IPS-15b (cell line): ENCODE data around the gene SSX2.
"Not testable (repeated sequence)": the region's sequence is repeated elsewhere in the genome, so short reads cannot be mapped to it uniquely, and the experiment has no call there.

Experiments
- H3K27me3 ChIP-seq: one replicate; pipeline ENCODE4 v1.6.1; 2013; ENCODE audit warnings: low read length; ENCODE audit not compliant: control insufficient read depth, insufficient read depth
- H3K36me3 ChIP-seq: one replicate; pipeline ENCODE4 v1.6.1; 2013; ENCODE audit warnings: low read length; ENCODE audit not compliant: control insufficient read depth, insufficient read depth
- H3K4me1 ChIP-seq: one replicate; pipeline ENCODE4 v1.6.1; 2013; ENCODE audit warnings: mild to moderate bottlenecking, low read length; ENCODE audit not compliant: control insufficient read depth, insufficient read depth
- H3K4me3 ChIP-seq: one replicate; pipeline ENCODE4 v1.5.1; 2013; ENCODE audit warnings: low read depth, low read length
- H3K9ac ChIP-seq: one replicate; pipeline ENCODE4 v1.6.1; 2013; ENCODE audit warnings: low read depth, mild to moderate bottlenecking, low read length
- H3K9me3 ChIP-seq: one replicate; pipeline ENCODE4 v1.6.1; 2013; ENCODE audit warnings: mild to moderate bottlenecking, low read length; ENCODE audit not compliant: control insufficient read depth, insufficient read depth

The SSX2 gene

GRCh38 chrX:52707078-52707477 is at the start of gene SSX2:
SSX2 (minus strand) TSS chrX:52707178; CDS start chrX:52705749, 1,429 bp downstream.
- not testable (repeated sequence) for H3K36me3 ChIP-seq, H3K9ac ChIP-seq, H3K27me3 ChIP-seq, H3K4me3 ChIP-seq, H3K4me1 ChIP-seq, H3K9me3 ChIP-seq

GRCh38 chrX:52750952-52751351 is 44.0 kb upstream of the SSX2 start, which contains the start of gene SSX2B:
SSX2B (plus strand) TSS chrX:52751252; CDS start chrX:52752681, 1,429 bp downstream.
- not testable (repeated sequence) for H3K4me3 ChIP-seq, H3K9me3 ChIP-seq, H3K9ac ChIP-seq, H3K36me3 ChIP-seq, H3K4me1 ChIP-seq, H3K27me3 ChIP-seq

- not testable (repeated sequence) for H3K4me1 ChIP-seq, H3K36me3 ChIP-seq, H3K4me3 ChIP-seq, H3K9ac ChIP-seq, H3K9me3 ChIP-seq, H3K27me3 ChIP-seq
Observed at GRCh38 chrX:52692034-52692433, 14.9 kb downstream of the SSX2 start.

- H3K27me3 ChIP-seq, H3K36me3 ChIP-seq: not testable (repeated sequence)
Observed at GRCh38 chrX:52662218-52662617, 44.8 kb downstream of the SSX2 start.

GRCh38 chrX:52655475-52655874 is 51.5 kb downstream of the SSX2 start:
- not testable (repeated sequence) for H3K9ac ChIP-seq, H3K4me1 ChIP-seq, H3K36me3 ChIP-seq, H3K9me3 ChIP-seq, H3K4me3 ChIP-seq, H3K27me3 ChIP-seq

More at GRCh38 chrX:52662218-52662617, 44.8 kb downstream of the SSX2 start:
- H3K9me3 ChIP-seq, H3K4me1 ChIP-seq, H3K9ac ChIP-seq, H3K4me3 ChIP-seq: not testable (repeated sequence)

GRCh38 chrX:52654800-52655199 is 52.2 kb downstream of the SSX2 start, which contains the start of gene SSX7:
SSX7 (minus strand) TSS chrX:52654900; CDS start chrX:52653472, 1,428 bp downstream.
- not testable (repeated sequence) for H3K27me3 ChIP-seq, H3K9me3 ChIP-seq, H3K4me3 ChIP-seq, H3K36me3 ChIP-seq, H3K4me1 ChIP-seq, H3K9ac ChIP-seq

- not testable (repeated sequence) for H3K4me1 ChIP-seq, H3K36me3 ChIP-seq, H3K9ac ChIP-seq, H3K4me3 ChIP-seq, H3K27me3 ChIP-seq, H3K9me3 ChIP-seq
Observed at GRCh38 chrX:52650676-52651075, 56.3 kb downstream of the SSX2 start.

GRCh38 chrX:52648956-52649355 is 58.0 kb downstream of the SSX2 start:
- not testable (repeated sequence) for H3K36me3 ChIP-seq, H3K4me1 ChIP-seq, H3K9me3 ChIP-seq, H3K27me3 ChIP-seq, H3K9ac ChIP-seq, H3K4me3 ChIP-seq
